Panc1 (cell line): ENCODE results near the gene SLC5A8. TPM values are rescaled to one million over a fixed set of nuclear protein-coding genes. Genes with fewer than 3 reads are reported as not detected.

Source experiments
- ATAC-seq: fragments of 200-7000 bp; cut with Tn5 transposase; 2 replicates; pipeline ENCODE4 v1.9.1; 2020; ENCODE audit warnings: mild to moderate bottlenecking, moderate library complexity
- BruUV-seq: library from RNA; stranded (reverse); fragments of 400-500 nt; replicated peaks from 2 replicates; lab custom pipeline; 2021; lab: Mats Ljungman, UMichigan
- CTCF ChIA-PET: fragments of 300-600 bp; sonication (Branson Sonifier 250); formaldehyde crosslinking; loops from one replicate; lab custom pipeline; 2022; ENCODE audit warnings: antibody characterized with exemption; lab: Charles Lee
- POLR2A ChIA-PET: fragments of 300-600 bp; sonication (Branson Sonifier 250); formaldehyde crosslinking; loops from one replicate; lab custom pipeline; 2022; ENCODE audit warnings: antibody characterized with exemption; lab: Charles Lee
- DNase-seq: peaks from one replicate; pipeline ENCODE4 v3.0.0-alpha.2; 2010; ENCODE audit warnings: low read depth, low spot score
- H3K27ac ChIP-seq: 2 replicates; pipeline ENCODE4 v1.5.1; 2011; ENCODE audit warnings: mild to moderate bottlenecking, low read length, inconsistent platforms
- H3K27me3 ChIP-seq: fragments of 200-500 bp; sonication (Bioruptor generic); 2 replicates; pipeline ENCODE4 v1.6.0; 2014; ENCODE audit warnings: low read length, inconsistent platforms; ENCODE audit not compliant: control insufficient read depth, insufficient read depth
- H3K36me3 ChIP-seq: fragments of 200-500 bp; sonication (Bioruptor generic); 2 replicates; pipeline ENCODE4 v1.5.1; 2014; ENCODE audit warnings: inconsistent platforms, mild to moderate bottlenecking, low read length, moderate library complexity; ENCODE audit not compliant: control insufficient read depth, insufficient read depth
- H3K4me1 ChIP-seq: 2 replicates; pipeline ENCODE4 v1.5.1; 2011; ENCODE audit warnings: inconsistent platforms, mild to moderate bottlenecking, low read length, moderate library complexity; ENCODE audit not compliant: control insufficient read depth, insufficient read depth
- H3K4me3 ChIP-seq, 2 experiments: 2 replicates each; pipeline ENCODE4 v1.5.1; 2011 to 2012; ENCODE audit warnings: low read depth in 2 of 2, low read length in 2 of 2, mild to moderate bottlenecking in 2 of 2, inconsistent platforms in 1 of 2, moderate library complexity in 1 of 2
- H3K9me3 ChIP-seq: fragments of 200-500 bp; sonication (Bioruptor generic); 2 replicates; pipeline ENCODE4 v1.5.1; 2014; ENCODE audit warnings: low read depth, mild to moderate bottlenecking, inconsistent platforms, low read length, moderate library complexity; ENCODE audit not compliant: control insufficient read depth, insufficient read depth
- SIN3A ChIP-seq: IDR thresholded peaks from 2 replicates; pipeline ENCODE4 v1.6.1; 2012; ENCODE audit warnings: low read depth, mild to moderate bottlenecking, low read length, moderate library complexity, borderline replicate concordance; ENCODE audit not compliant: insufficient read depth
- TCF7L2 ChIP-seq: IDR thresholded peaks from 2 replicates; pipeline ENCODE4 v1.6.1; 2011; ENCODE audit warnings: mild to moderate bottlenecking, low read depth, low read length, inconsistent platforms
- in situ Hi-C: cut with HindIII; loops from 2 replicates; pipeline ENCODE4 v1.10.0; 2016; ENCODE audit warnings: low sequenced_read_pairs, low pct_unique_long_range_greater_than_20kb
- intact Hi-C: fragments of 100-400 bp; cut with micrococcal nuclease; formaldehyde crosslinking; loops from one replicate; pipeline ENCODE4 v1.10.0; 2022; ENCODE audit not compliant: unreplicated experiment
- total RNA-seq: library from RNA; stranded (reverse); gene quantifications from one replicate; pipeline ENCODE4 v1.2.1, GENCODE V29; 2021; ENCODE audit not compliant: unreplicated experiment
- TF ChIP-seq, protein P1 (sequence below), 2 experiments: IDR thresholded peaks; 2 replicates each; pipeline ENCODE4 v1.6.1; 2011 to 2012; ENCODE audit warnings: low read depth in 2 of 2, control low read depth in 1 of 2, low read length in 1 of 2, mild to moderate bottlenecking in 1 of 2, moderate library complexity in 1 of 2; ENCODE audit not compliant: insufficient read depth in 1 of 2

The SLC5A8 gene
- total RNA-seq, 1 experiment from 2014 or later, result not detected

GRCh38 chr12:101107032-101107763 lies 102.8 kb downstream of the SLC5A8 start:
- Histone ChIP-seq H3K4me3 (no peak overlapping the region), H3K9me3 (no peaks in the 10 kb centered on the region), H3K4me1 (no peaks in the 10 kb centered on the region), H3K27me3 (no peaks in the 10 kb centered on the region), H3K36me3 (no peaks in the 10 kb centered on the region), H3K27ac (no peak overlapping the region)
- ATAC-seq (no peak), DNase-seq (no peak)
- intact Hi-C loops (no loop called here), in situ Hi-C loops (no loop called here)
- CTCF ChIA-PET, result no interaction called here
- POLR2A ChIA-PET, result no interaction called here
- TF ChIP-seq, protein P1, sequence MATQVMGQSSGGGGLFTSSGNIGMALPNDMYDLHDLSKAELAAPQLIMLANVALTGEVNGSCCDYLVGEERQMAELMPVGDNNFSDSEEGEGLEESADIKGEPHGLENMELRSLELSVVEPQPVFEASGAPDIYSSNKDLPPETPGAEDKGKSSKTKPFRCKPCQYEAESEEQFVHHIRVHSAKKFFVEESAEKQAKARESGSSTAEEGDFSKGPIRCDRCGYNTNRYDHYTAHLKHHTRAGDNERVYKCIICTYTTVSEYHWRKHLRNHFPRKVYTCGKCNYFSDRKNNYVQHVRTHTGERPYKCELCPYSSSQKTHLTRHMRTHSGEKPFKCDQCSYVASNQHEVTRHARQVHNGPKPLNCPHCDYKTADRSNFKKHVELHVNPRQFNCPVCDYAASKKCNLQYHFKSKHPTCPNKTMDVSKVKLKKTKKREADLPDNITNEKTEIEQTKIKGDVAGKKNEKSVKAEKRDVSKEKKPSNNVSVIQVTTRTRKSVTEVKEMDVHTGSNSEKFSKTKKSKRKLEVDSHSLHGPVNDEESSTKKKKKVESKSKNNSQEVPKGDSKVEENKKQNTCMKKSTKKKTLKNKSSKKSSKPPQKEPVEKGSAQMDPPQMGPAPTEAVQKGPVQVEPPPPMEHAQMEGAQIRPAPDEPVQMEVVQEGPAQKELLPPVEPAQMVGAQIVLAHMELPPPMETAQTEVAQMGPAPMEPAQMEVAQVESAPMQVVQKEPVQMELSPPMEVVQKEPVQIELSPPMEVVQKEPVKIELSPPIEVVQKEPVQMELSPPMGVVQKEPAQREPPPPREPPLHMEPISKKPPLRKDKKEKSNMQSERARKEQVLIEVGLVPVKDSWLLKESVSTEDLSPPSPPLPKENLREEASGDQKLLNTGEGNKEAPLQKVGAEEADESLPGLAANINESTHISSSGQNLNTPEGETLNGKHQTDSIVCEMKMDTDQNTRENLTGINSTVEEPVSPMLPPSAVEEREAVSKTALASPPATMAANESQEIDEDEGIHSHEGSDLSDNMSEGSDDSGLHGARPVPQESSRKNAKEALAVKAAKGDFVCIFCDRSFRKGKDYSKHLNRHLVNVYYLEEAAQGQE (IDR thresholded peaks at IDR 0.05; ENCODE audit: insufficient read depth in 1 of 2, low read depth in 2 of 2, low read length in 1 of 2), result no peak
- TF ChIP-seq SIN3A, result no peak
- TF ChIP-seq TCF7L2, result no peak
- BruUV-seq, result no TSS peak

Other genes starting within 250 kb of the SLC5A8 start
- gene UTP20, start 69.9 kb upstream of the SLC5A8 start, total RNA-seq, result 33.5 TPM
- gene ARL1, start 197.5 kb upstream of the SLC5A8 start, total RNA-seq, result 64.9 TPM